Activated CD8-positive, alpha-beta memory T cell treated with anti-CD3 and anti-CD28 coated beads, Interleukin-2, amount 10 ng/mL, durations not matched to agents 7 days and 5 days (primary cell): Measurements from ENCODE around the gene KDM5C. TPM values are rescaled to one million over a fixed set of nuclear protein-coding genes. Genes with fewer than 3 reads are reported as not detected.

Experiments used
- ATAC-seq: fragments of 150-1000 bp; cut with Tn5 transposase; one replicate; pipeline ENCODE4 v1.10.0; 2021; ENCODE audit warnings: moderate library complexity
- CTCF ChIA-PET: fragments of 350-600 bp; sonication (Branson Sonifier 250); formaldehyde crosslinking; loops from one replicate; lab custom pipeline; 2021; ENCODE audit warnings: antibody characterized with exemption; lab: Charles Lee
- DNase-seq: peaks from one replicate; pipeline ENCODE4 v3.0.0-alpha.2; 2020
- H3K27ac Mint-ChIP-seq: one replicate; pipeline ENCODE4 v1.8.0; 2021; ENCODE audit warnings: mild to moderate bottlenecking, mixed read lengths
- H3K27me3 Mint-ChIP-seq: one replicate; pipeline ENCODE4 v1.8.0; 2021; ENCODE audit warnings: mixed read lengths
- H3K36me3 Mint-ChIP-seq: one replicate; pipeline ENCODE4 v1.8.0; 2021; ENCODE audit warnings: mild to moderate bottlenecking, mixed read lengths
- H3K4me1 Mint-ChIP-seq: one replicate; pipeline ENCODE4 v1.8.0; 2021; ENCODE audit warnings: mixed read lengths
- H3K4me3 Mint-ChIP-seq: one replicate; pipeline ENCODE4 v1.8.0; 2021; ENCODE audit warnings: mild to moderate bottlenecking, moderate library complexity, mixed read lengths
- H3K9me3 Mint-ChIP-seq: one replicate; pipeline ENCODE4 v1.8.0; 2022; ENCODE audit warnings: low read depth, mixed read lengths
- total RNA-seq, 2 experiments: library from RNA; stranded (reverse); gene quantifications; one replicate each; pipeline ENCODE4 v1.2.3, GENCODE V29; 2021

KDM5C gene
- total RNA-seq, 2 experiments from 2014 or later, result 91.2 to 93.1 TPM

- DNase-seq (no peak), ATAC-seq (no peak)
- Mint-ChIP-seq H3K9me3 (no peaks in the 10 kb centered on the region), H3K4me1 (peaks cover 4% of the 10 kb centered on the region), H3K27ac (no peak overlapping the region), H3K4me3 (no peak overlapping the region), H3K36me3 (no peaks in the 10 kb centered on the region), H3K27me3 (peaks cover 3% of the 10 kb centered on the region)
- CTCF ChIA-PET, result no interaction called here
Observed at GRCh38 chrX:53242310-53242709, 17.3 kb upstream of the KDM5C start.

GRCh38 chrX:53241558-53241957, 16.6 kb upstream of the KDM5C start:
- Mint-ChIP-seq H3K36me3 (no peaks in the 10 kb centered on the region), H3K27ac (no peak overlapping the region), H3K4me1 (peaks cover 4% of the 10 kb centered on the region), H3K27me3 (peaks cover 3% of the 10 kb centered on the region), H3K9me3 (no peaks in the 10 kb centered on the region), H3K4me3 (no peak overlapping the region)
- ATAC-seq, result no peak
- DNase-seq, result no peak
- CTCF ChIA-PET, result no interaction called here

- H3K27me3 Mint-ChIP-seq, result no peaks in the 10 kb centered on the region
- no peaks in the 10 kb centered on the region for H3K9me3 Mint-ChIP-seq
- ATAC-seq, result peak; percentile 53
- no peak for DNase-seq
- H3K27ac Mint-ChIP-seq, result no peak overlapping the region
- CTCF ChIA-PET, result interaction anchor here (1.0 kb wide), 1 partner anchor 13 kb away, joined by 3 read pairs; no protein-coding TSS in a partner anchor
- H3K4me3 Mint-ChIP-seq, result no peak overlapping the region
- no peaks in the 10 kb centered on the region for H3K36me3 Mint-ChIP-seq
- H3K4me1 Mint-ChIP-seq, result peaks cover 4% of the 10 kb centered on the region
Observed at GRCh38 chrX:53239474-53239873, 14.5 kb upstream of the KDM5C start.

GRCh38 chrX:53237056-53237455, 12.0 kb upstream of the KDM5C start:
- no peaks in the 10 kb centered on the region for H3K9me3 Mint-ChIP-seq
- H3K27me3 Mint-ChIP-seq, result no peaks in the 10 kb centered on the region
- peaks cover 4% of the 10 kb centered on the region for H3K4me1 Mint-ChIP-seq
- no peak for ATAC-seq
- H3K4me3 Mint-ChIP-seq, result no peak overlapping the region
- DNase-seq, result no peak
- CTCF ChIA-PET, result no interaction called here
- H3K27ac Mint-ChIP-seq, result no peak overlapping the region
- H3K36me3 Mint-ChIP-seq, result no peaks in the 10 kb centered on the region

GRCh38 chrX:53236025-53236679, 11.1 kb upstream of the KDM5C start:
- Mint-ChIP-seq H3K27me3 (peaks cover under 1% of the 10 kb centered on the region), H3K4me3 (no peak overlapping the region), H3K36me3 (no peaks in the 10 kb centered on the region), H3K27ac (no peak overlapping the region), H3K4me1 (peaks cover 2% of the 10 kb centered on the region), H3K9me3 (no peaks in the 10 kb centered on the region)
- CTCF ChIA-PET, result no interaction called here
- DNase-seq (no peak), ATAC-seq (no peak)

GRCh38 chrX:53235566-53235965, 10.6 kb upstream of the KDM5C start:
- CTCF ChIA-PET, result no interaction called here
- DNase-seq (no peak), ATAC-seq (no peak)
- peaks cover 2% of the 10 kb centered on the region for H3K4me1 Mint-ChIP-seq
- no peaks in the 10 kb centered on the region for H3K36me3 Mint-ChIP-seq
- no peaks in the 10 kb centered on the region for H3K9me3 Mint-ChIP-seq
- peaks cover 5% of the 10 kb centered on the region for H3K27me3 Mint-ChIP-seq
- H3K4me3 Mint-ChIP-seq, result no peak overlapping the region
- H3K27ac Mint-ChIP-seq, result no peak overlapping the region

GRCh38 chrX:53234484-53234883, 9.5 kb upstream of the KDM5C start:
- DNase-seq (no peak), ATAC-seq (no peak)
- no peak overlapping the region for H3K4me3 Mint-ChIP-seq
- no peaks in the 10 kb centered on the region for H3K9me3 Mint-ChIP-seq
- H3K27me3 Mint-ChIP-seq, result peaks cover 5% of the 10 kb centered on the region
- H3K36me3 Mint-ChIP-seq, result no peaks in the 10 kb centered on the region
- H3K4me1 Mint-ChIP-seq, result peaks cover 2% of the 10 kb centered on the region
- CTCF ChIA-PET, result interaction anchor here (0.8 kb wide), 1 partner anchor 79 kb away, joined by 3 read pairs; no protein-coding TSS in a partner anchor
- H3K27ac Mint-ChIP-seq, result no peak overlapping the region

GRCh38 chrX:53233536-53233935, 8.5 kb upstream of the KDM5C start:
- peaks cover 5% of the 10 kb centered on the region for H3K27me3 Mint-ChIP-seq
- DNase-seq (no peak), ATAC-seq (no peak)
- H3K4me1 Mint-ChIP-seq, result no peaks in the 10 kb centered on the region
- CTCF ChIA-PET, result no interaction called here
- H3K27ac Mint-ChIP-seq, result no peak overlapping the region
- no peaks in the 10 kb centered on the region for H3K9me3 Mint-ChIP-seq
- no peak overlapping the region for H3K4me3 Mint-ChIP-seq
- H3K36me3 Mint-ChIP-seq, result no peaks in the 10 kb centered on the region

GRCh38 chrX:53230116-53230515, 5.1 kb upstream of the KDM5C start:
- ATAC-seq (no peak), DNase-seq (no peak)
- H3K9me3 Mint-ChIP-seq, result no peaks in the 10 kb centered on the region
- peaks cover 19% of the 10 kb centered on the region for H3K4me1 Mint-ChIP-seq
- no peak overlapping the region for H3K27ac Mint-ChIP-seq
- CTCF ChIA-PET, result no interaction called here
- peaks cover 5% of the 10 kb centered on the region for H3K27me3 Mint-ChIP-seq
- H3K36me3 Mint-ChIP-seq, result no peaks in the 10 kb centered on the region
- H3K4me3 Mint-ChIP-seq, result no peak overlapping the region

- CTCF ChIA-PET, result no interaction called here
- DNase-seq (no peak), ATAC-seq (no peak)
- Mint-ChIP-seq H3K36me3 (peaks cover 7% of the 10 kb centered on the region), H3K27me3 (peaks cover 5% of the 10 kb centered on the region), H3K4me3 (no peak overlapping the region), H3K4me1 (peaks cover 36% of the 10 kb centered on the region), H3K9me3 (no peaks in the 10 kb centered on the region), H3K27ac (no peak overlapping the region)
Observed at GRCh38 chrX:53227224-53227765, 2.3 kb upstream of the KDM5C start.

GRCh38 chrX:53223955-53224859, 800 bp downstream of the KDM5C start:
- peaks cover 10% of the 10 kb centered on the region for H3K36me3 Mint-ChIP-seq
- CTCF ChIA-PET, result interaction anchor here (1.4 kb wide), 1 partner anchor 39 kb away, joined by 5 read pairs; no protein-coding TSS in a partner anchor
- ATAC-seq (peak; percentile 11), DNase-seq (peak; percentile 44)
- H3K9me3 Mint-ChIP-seq, result no peaks in the 10 kb centered on the region
- no peaks in the 10 kb centered on the region for H3K27me3 Mint-ChIP-seq
- H3K4me3 Mint-ChIP-seq, result peak overlapping the region; percentile 85
- peaks cover 46% of the 10 kb centered on the region for H3K4me1 Mint-ChIP-seq
- H3K27ac Mint-ChIP-seq, result peak overlapping the region; percentile 95

- DNase-seq (no peak), ATAC-seq (no peak)
- Mint-ChIP-seq H3K4me1 (peaks cover 46% of the 10 kb centered on the region), H3K36me3 (peaks cover 10% of the 10 kb centered on the region), H3K4me3 (peak overlapping the region; percentile 85), H3K27ac (peak overlapping the region; percentile 29), H3K9me3 (no peaks in the 10 kb centered on the region), H3K27me3 (no peaks in the 10 kb centered on the region)
- CTCF ChIA-PET, result no interaction called here
Observed at GRCh38 chrX:53223068-53223693, 1.8 kb downstream of the KDM5C start.

GRCh38 chrX:53211391-53211978, 13.5 kb downstream of the KDM5C start:
- no peak for DNase-seq
- no peak overlapping the region for H3K27ac Mint-ChIP-seq
- no peak for ATAC-seq
- peaks cover 48% of the 10 kb centered on the region for H3K36me3 Mint-ChIP-seq
- CTCF ChIA-PET, result no interaction called here
- H3K9me3 Mint-ChIP-seq, result no peaks in the 10 kb centered on the region
- H3K4me1 Mint-ChIP-seq, result no peaks in the 10 kb centered on the region
- H3K27me3 Mint-ChIP-seq, result no peaks in the 10 kb centered on the region
- H3K4me3 Mint-ChIP-seq, result no peak overlapping the region
